HG03575 (cell line): ENCODE measurements around the gene C19orf38.
"Not testable (repeated sequence)": the region's sequence is repeated elsewhere in the genome, so short reads cannot be mapped to it uniquely, and the experiment has no call there.

ENCODE experiments used
- ATAC-seq: cut with Tn5 transposase; IDR thresholded peaks from one replicate; pipeline ENCODE4 v1.9.1; 2021; ENCODE audit not compliant: unreplicated experiment, insufficient number of reproducible peaks, low FRiP score; ENCODE audit errors: extremely low read depth

Gene C19orf38

DNA sequence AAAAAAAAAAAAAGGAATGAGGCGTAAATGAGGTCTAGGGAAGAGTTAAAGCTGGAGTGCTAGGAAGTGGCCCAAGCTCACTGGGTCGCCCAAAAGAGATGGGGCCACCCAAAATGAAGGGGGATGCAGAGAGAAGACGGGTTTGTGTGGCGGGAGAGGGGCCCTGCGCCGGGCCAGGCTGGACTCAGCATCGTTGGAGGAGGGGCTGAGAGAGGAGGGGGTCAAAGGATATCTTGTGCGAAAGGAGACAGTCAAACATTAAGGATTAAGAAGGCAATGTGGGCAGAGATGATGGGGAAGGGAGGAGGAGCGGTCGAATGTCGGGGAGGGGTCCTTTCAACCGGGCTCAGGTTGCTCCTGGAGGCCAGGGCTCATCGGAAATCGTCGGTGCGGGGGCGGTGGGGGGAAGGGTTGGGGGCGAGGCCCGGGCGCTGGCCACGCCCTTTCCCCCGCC lies 22.3 kb downstream of the C19orf38 start:
- ATAC-seq: no peak

DNA sequence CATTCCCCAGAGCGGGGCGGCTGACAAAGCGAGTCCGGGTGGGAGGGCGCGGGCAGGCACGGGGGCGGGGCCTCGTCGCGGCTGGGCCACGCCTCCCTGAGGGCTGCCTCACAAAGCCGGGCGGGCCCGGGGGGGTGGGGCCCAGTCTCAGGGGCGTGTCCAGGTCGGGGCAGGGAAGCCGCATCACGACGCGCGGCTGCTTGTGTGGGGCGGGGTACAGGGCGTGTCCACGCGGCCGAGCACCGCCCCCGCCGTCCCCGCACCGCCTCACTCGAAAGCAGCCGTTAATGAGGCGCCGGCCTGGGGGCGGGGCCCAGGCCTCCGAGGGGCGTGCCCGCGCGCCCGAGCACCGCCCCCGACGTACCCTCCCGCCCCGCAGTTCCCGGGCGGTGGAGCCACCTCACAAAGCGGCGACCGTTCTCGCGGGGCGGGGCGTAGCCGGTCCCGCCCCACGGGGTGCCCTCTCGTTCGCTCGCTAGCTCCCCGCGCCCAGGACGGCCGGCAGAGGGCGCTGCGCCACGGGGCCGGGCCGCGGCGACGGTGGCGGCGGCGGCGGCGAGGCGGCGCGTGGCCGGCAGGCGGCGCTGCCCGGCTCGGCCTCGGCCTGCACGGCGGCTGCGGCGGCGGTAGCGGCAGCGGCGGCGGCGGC lies 22.9 kb downstream of the C19orf38 start, which contains the start of gene CARM1:
Gene CARM1, plus strand, starts transcription at position 599 of the 649 bp plus-strand sequence. CDS start 150 bp downstream, outside the sequence.
- no peak for ATAC-seq

- no peak for ATAC-seq
Measured at GRCh38 chr19:10871711-10872545, 23.7 kb downstream of the C19orf38 start.

- ATAC-seq: no peak
Measured at GRCh38 chr19:10872546-10873107, 24.4 kb downstream of the C19orf38 start.

GRCh38 chr19:10874024-10874423 lies 25.8 kb downstream of the C19orf38 start:
- ATAC-seq: no peak

GRCh38 chr19:10876459-10877240 lies 28.4 kb downstream of the C19orf38 start:
- peak; percentile 37 for ATAC-seq

- ATAC-seq: not testable (repeated sequence)
Measured at GRCh38 chr19:10877608-10878007, 29.4 kb downstream of the C19orf38 start.

GRCh38 chr19:10878253-10878652 lies 30.0 kb downstream of the C19orf38 start:
- ATAC-seq: no peak

DNA sequence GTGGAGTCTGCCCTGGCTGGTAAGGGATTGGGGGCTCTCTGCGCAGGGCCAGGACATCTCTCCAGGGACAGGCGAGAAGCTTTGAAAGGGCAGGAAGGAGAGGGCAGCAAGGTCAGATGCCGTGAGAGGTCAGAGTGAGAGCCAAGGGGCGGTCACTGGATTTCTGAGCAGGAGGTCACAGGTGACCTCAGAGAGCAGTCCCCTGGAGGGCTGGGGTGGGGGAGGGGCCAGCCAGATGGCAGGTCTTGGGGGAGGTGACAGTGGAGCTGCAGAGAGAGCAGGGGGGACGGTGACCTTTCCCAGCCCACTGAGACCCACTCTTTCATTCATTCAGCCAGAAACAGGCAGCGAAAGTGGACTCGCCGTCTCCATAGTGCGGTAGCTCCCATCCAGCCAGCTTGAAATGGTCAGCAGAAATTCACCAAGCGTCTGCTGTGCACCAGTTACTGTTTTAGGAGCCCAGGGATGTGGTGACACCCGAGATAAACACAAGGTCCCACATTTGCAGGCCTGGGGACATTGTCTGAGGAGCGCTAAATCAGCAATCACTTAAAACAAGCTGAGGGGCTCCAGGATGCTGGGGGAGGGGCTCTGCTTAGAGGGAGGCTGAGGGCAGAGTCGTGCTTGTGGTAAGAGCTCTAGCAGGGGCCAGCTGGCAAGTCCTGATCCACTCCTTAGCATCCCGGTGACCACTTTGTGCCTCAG lies 33.3 kb downstream of the C19orf38 start:
- no peak for ATAC-seq

DNA sequence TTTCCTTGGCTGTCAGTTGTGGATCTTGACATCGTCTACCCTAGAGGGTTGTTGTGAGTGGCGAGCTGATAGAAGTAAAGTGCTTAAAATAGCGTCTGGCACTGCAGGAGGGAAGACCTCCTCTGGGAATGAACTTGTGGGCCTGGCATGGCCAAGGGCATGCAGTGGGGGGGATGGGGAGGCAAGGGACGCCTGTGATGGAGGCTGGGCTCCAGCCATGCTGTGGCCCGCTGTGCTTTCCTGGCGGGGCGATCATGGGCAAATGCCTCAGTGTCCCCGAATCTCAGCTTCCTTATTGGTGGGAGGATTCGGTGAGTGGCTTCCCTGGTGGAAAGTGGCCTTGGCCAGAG lies 33.9 kb downstream of the C19orf38 start:
- no peak for ATAC-seq

- ATAC-seq: no peak
Measured at GRCh38 chr19:10884274-10884673, 36.1 kb downstream of the C19orf38 start.

DNA sequence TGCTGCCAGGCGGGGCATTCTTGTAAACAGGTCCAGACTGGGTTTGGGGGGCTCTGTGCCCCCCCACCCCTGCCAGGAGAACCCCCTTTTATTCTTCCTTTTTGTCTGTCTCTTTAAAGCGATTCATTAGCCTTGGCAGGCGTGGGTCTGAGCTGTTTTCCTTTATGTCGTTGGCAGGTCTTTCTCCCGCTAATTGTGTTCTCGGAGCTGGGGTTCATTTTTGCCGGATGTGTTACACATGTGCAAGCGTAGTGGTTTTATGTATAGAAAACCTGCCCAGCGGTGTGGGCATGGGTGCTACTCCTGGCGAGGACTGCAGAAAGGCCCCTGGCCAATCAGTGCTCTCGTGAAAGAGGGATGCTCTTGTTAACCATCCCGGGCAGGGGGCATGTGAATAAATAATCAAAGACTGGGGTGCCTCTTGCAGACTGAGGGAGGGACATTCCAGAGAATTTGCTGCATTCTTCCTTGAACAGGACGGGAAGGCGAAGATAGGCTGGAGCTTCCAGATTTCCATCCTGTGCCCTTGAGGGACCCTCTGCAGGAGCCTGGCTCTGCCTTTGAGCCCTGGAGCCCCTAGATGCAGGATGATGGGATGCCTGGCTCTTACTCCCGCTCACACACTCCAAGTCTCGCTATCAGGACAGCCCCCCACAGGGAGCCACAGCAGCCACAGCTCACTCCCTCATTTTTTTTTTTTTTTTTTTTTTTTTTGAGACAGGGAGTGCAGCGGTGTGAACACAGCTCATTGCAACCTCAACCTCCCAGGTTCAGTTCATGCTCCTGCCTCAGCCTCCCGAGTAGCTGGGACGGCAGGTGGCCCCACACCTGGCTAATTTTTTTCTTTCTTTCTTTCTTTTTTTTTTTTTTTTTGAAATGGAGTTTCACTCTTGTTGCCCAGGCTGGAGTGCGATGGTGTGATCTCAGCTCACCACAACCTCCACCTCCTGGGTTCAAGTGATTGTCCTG lies 37.3 kb downstream of the C19orf38 start:
- no peak for ATAC-seq

- no peak for ATAC-seq
Measured at GRCh38 chr19:10887616-10888367, 39.6 kb downstream of the C19orf38 start.

DNA sequence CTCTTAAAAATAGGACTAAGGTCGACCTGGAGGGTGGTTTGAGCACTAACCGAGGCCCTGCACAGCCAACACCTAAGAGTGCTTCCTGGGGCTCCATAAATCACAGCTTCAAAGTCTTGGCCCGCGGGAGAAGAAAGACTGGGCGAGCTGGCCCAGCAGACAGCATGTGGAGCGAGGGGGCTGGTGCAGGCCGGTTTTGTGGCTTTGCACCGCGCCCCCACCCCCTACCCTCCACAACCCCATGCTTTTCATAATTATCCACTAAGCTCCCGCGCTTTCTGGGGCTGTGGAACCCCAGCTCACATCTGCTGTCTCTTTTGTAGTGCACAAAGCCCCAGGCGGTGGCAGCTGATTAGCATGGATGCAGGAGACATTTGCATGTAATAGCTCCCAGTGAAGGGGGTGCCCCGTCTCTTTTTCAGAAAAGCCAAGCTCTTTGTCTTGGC lies 40.2 kb downstream of the C19orf38 start:
- ATAC-seq: no peak

DNA sequence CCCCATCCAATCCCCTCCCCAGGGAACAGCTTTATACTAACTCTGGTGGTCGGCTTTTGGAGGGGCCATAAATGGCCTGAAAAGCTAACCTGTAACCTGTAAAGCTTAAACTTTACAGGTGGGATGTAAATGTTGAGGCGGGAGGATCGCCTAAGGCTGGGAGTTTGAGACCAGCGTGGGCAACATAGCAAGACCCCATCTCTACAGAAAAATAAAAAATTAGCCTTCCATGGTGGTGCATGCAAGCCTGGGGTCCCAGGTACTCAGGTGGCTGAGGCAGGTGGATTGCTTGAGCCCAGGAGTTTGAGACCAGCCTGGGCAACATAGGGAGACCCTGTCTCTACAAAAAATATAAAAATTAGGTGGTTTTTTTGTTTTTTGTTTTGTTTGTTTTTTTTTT lies 41.7 kb downstream of the C19orf38 start:
- ATAC-seq: no peak

DNA sequence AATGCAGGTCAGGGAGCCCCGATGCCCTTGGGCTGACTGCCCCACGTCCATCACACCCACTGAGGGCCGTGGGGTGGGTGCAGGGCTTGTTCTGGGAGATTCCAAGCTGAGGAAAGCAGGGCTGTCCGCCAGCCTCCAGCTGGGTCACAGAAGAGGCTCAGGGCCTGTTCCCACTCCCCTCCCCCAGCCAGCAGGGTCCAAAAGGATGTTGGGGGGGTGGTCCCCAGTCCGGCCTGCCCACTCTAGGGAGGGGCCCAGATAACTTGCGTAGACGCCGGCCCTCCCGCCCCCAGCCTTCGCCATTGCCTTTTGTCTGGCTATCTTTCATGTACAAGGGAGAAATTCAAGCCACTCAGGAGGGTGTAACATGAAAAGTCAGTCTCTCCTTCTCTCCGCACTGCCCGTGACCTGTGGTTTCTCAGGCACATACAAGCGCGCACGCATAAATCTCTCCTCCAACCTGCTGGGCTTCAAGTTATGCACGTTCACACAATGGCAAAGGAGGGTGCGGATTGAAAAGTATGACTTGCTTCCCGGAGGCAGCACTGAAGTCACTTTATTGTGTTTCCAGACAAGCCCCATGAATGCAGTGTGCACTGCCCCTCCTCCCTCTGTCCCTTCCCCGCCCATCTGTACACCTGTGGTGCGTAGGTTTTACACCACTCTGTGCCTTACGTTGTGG lies 43.3 kb downstream of the C19orf38 start:
- no peak for ATAC-seq
